Neural progenitor cell (in vitro differentiated cells): ENCODE data around the gene ANAPC1.

ENCODE experiments used
- CTCF ChIP-seq: fragments of 200-600 bp; sonication (generic); IDR thresholded peaks from 2 replicates; pipeline ENCODE4 v1.5.1; 2017; ENCODE audit warnings: antibody characterized with exemption, mild to moderate bottlenecking
- EZH2phosphoT487 ChIP-seq: fragments of 200-600 bp; sonication (generic); IDR thresholded peaks from 2 replicates; pipeline ENCODE4 v1.6.1; 2017; ENCODE audit warnings: antibody characterized with exemption

GRCh38 chr2:111884592-111884964 lies 585 bp upstream of the ANAPC1 start:
- peak; percentile 1 for TF ChIP-seq CTCF
- no peak for TF ChIP-seq EZH2phosphoT487
